GM23338 (cell line): ENCODE measurements around the gene EFCAB9. TPM values are rescaled to one million over a fixed set of nuclear protein-coding genes. Genes with fewer than 3 reads are reported as not detected.

Source experiments
- ATAC-seq: fragments of 200-7000 bp; cut with Tn5 transposase; 3 replicates; pipeline ENCODE4 v1.9.1; 2020
- DNase-seq: peaks from one replicate; pipeline ENCODE4 v3.0.0-alpha.2; 2015; ENCODE audit warnings: low spot score
- H2AFZ ChIP-seq: fragments of 200-600 bp; sonication (generic); 2 replicates; pipeline ENCODE4 v1.8.0; 2016; ENCODE audit warnings: antibody characterized with exemption, mild to moderate bottlenecking, moderate library complexity
- H3F3A ChIP-seq: fragments of 200-600 bp; sonication (generic); replicated peaks from 2 replicates; pipeline ENCODE4 v1.8.0; 2017; ENCODE audit warnings: antibody characterized with exemption, mixed run types, low read depth
- H3K27ac ChIP-seq: fragments of 200-600 bp; sonication (generic); 2 replicates; pipeline ENCODE4 v1.6.1; 2016; ENCODE audit warnings: low read depth
- H3K27me3 ChIP-seq: fragments of 200-600 bp; sonication (generic); 2 replicates; pipeline ENCODE4 v1.8.0; 2016; ENCODE audit warnings: mild to moderate bottlenecking, mixed run types, moderate library complexity; ENCODE audit not compliant: insufficient read depth
- H3K36me3 ChIP-seq: fragments of 200-600 bp; sonication (generic); 2 replicates; pipeline ENCODE4 v1.8.0; 2016; ENCODE audit warnings: mild to moderate bottlenecking; ENCODE audit not compliant: insufficient read depth
- H3K4me1 ChIP-seq: fragments of 200-600 bp; sonication (generic); 2 replicates; pipeline ENCODE4 v1.8.0; 2016; ENCODE audit warnings: mild to moderate bottlenecking, moderate library complexity; ENCODE audit not compliant: insufficient read depth
- H3K4me2 ChIP-seq: fragments of 200-600 bp; sonication (generic); 2 replicates; pipeline ENCODE4 v1.7.1; 2017; ENCODE audit warnings: mixed run types
- H3K4me3 ChIP-seq: fragments of 200-600 bp; sonication (generic); 2 replicates; pipeline ENCODE4 v1.6.1; 2016; ENCODE audit warnings: mixed run types
- H3K79me2 ChIP-seq: fragments of 200-600 bp; sonication (generic); replicated peaks from 2 replicates; pipeline ENCODE4 v1.8.0; 2017; ENCODE audit warnings: mild to moderate bottlenecking; ENCODE audit not compliant: insufficient read depth
- H3K9me2 ChIP-seq: fragments of 200-600 bp; sonication (generic); 2 replicates; pipeline ENCODE4 v1.8.0; 2017; ENCODE audit not compliant: insufficient read depth
- H4K20me1 ChIP-seq: fragments of 200-600 bp; sonication (generic); replicated peaks from 2 replicates; pipeline ENCODE4 v1.8.0; 2017; ENCODE audit warnings: mild to moderate bottlenecking; ENCODE audit not compliant: insufficient read depth
- H3K27ac Mint-ChIP-seq: 2 replicates; pipeline ENCODE4 v1.8.0; 2020; ENCODE audit warnings: inconsistent platforms, mild to moderate bottlenecking, moderate library complexity, mixed read lengths
- H3K27me3 Mint-ChIP-seq: 3 replicates; pipeline ENCODE4 v1.8.0; 2022; ENCODE audit warnings: low read depth, mild to moderate bottlenecking, moderate library complexity, mixed read lengths, inconsistent platforms; ENCODE audit not compliant: insufficient read depth, poor library complexity
- H3K36me3 Mint-ChIP-seq: 3 replicates; pipeline ENCODE4 v1.8.0; 2021; ENCODE audit warnings: low read depth, mild to moderate bottlenecking, inconsistent platforms, moderate library complexity, mixed read lengths
- H3K4me1 Mint-ChIP-seq: 3 replicates; pipeline ENCODE4 v1.8.0; 2020; ENCODE audit warnings: mild to moderate bottlenecking, inconsistent platforms, mixed read lengths
- H3K4me3 Mint-ChIP-seq: 3 replicates; pipeline ENCODE4 v1.8.0; 2021; ENCODE audit warnings: moderate library complexity, mild to moderate bottlenecking, inconsistent platforms, mixed read lengths
- H3K9me3 Mint-ChIP-seq: 3 replicates; pipeline ENCODE4 v1.8.0; 2020; ENCODE audit warnings: moderate library complexity, mild to moderate bottlenecking, inconsistent platforms, mixed read lengths
- CREB1 ChIP-seq: fragments of 250-450 bp; sonication (Bioruptor Pico); IDR thresholded peaks from 2 replicates; pipeline ENCODE4 v1.5.0; 2020; ENCODE audit warnings: low read depth, mild to moderate bottlenecking, moderate library complexity
- CTCF ChIP-seq, 2 experiments: fragments of 200-600 bp in 1 of 2; sonication (generic) in 1 of 2; conservative IDR thresholded peaks; 2 replicates each; pipeline versions ENCODE4 v1.5.1 to v1.6.1; 2016 to 2017; ENCODE audit warnings: antibody characterized with exemption in 2 of 2, low read depth in 2 of 2, mild to moderate bottlenecking in 2 of 2, moderate library complexity in 1 of 2
- ETS1 ChIP-seq: IDR thresholded peaks from 2 replicates; pipeline ENCODE4 v1.6.1; 2016; ENCODE audit warnings: antibody characterized with exemption
- EZH2phosphoT487 ChIP-seq: fragments of 200-600 bp; sonication (generic); IDR thresholded peaks from one replicate; pipeline ENCODE4 v1.8.1; 2018; ENCODE audit warnings: antibody characterized with exemption; ENCODE audit not compliant: unreplicated experiment
- JUNB ChIP-seq: IDR thresholded peaks from one replicate; pipeline ENCODE4 v1.6.1; 2016; ENCODE audit warnings: antibody characterized with exemption; ENCODE audit not compliant: unreplicated experiment
- POLR2AphosphoS5 ChIP-seq: IDR thresholded peaks from 2 replicates; pipeline ENCODE4 v1.6.1; 2016; ENCODE audit warnings: antibody characterized with exemption, low read depth
- ZNF114 ChIP-seq: fragments of 250-450 bp; sonication (Bioruptor Pico); IDR thresholded peaks from 2 replicates; pipeline ENCODE4 v1.5.0; 2020; ENCODE audit warnings: mild to moderate bottlenecking, moderate library complexity
- ZNF331 ChIP-seq: fragments of 250-450 bp; sonication (Bioruptor Pico); IDR thresholded peaks from 2 replicates; pipeline ENCODE4 v1.5.0; 2020; ENCODE audit warnings: low read depth, mild to moderate bottlenecking, moderate library complexity
- ZNF462 ChIP-seq: fragments of 250-450 bp; sonication (Bioruptor Pico); IDR thresholded peaks from 2 replicates; pipeline ENCODE4 v1.5.0; 2020; ENCODE audit warnings: mild to moderate bottlenecking, moderate library complexity
- polyA plus RNA-seq: library from polyadenylated mRNA; unstranded; fragments of >200 nt; fragmentation: Nextera tagmentation; extraction: Ambion mirVana; gene quantifications from 2 replicates; pipeline ENCODE4 v1.2.1, GENCODE V29; 2016
- total RNA-seq: library from RNA; depleted of rRNA; stranded (reverse); fragments of >200 nt; shearing (Covaris generic); gene quantifications from 2 replicates; pipeline ENCODE4 v1.2.3, GENCODE V29; 2014

The EFCAB9 gene
- total and polyA plus RNA-seq, 2 experiments from 2014 or later, result not detected

- no peak for TF ChIP-seq EZH2phosphoT487
- no peak for TF ChIP-seq CTCF (conservative IDR thresholded peaks at IDR 0.05; ENCODE audit: low read depth in 2 of 2)
- no peak for TF ChIP-seq ZNF114
- TF ChIP-seq ZNF331 (CRISPR knock-in tag), result no peak
Measured at GRCh38 chr5:172173564-172174153, 20.3 kb upstream of the EFCAB9 start (continued).

GRCh38 chr5:172175263-172175719, 18.7 kb upstream of the EFCAB9 start:
- peak overlapping the region; percentile 16; the same call in 1 of the 3 replicates for H3K4me3 Mint-ChIP-seq
- no peaks in the 10 kb centered on the region for H3K9me3 Mint-ChIP-seq

More at GRCh38 chr5:172175263-172175719, 18.7 kb upstream of the EFCAB9 start:
- no peaks in the 10 kb centered on the region for H3K27me3 ChIP-seq
- ATAC-seq (no peak), DNase-seq (no peak)
- TF ChIP-seq CREB1 (CRISPR knock-in tag) (no peak), ETS1 (no peak), CTCF (conservative IDR thresholded peaks at IDR 0.05; ENCODE audit: low read depth in 2 of 2) (no peak), ZNF462 (CRISPR knock-in tag) (no peak), JUNB (no peak), EZH2phosphoT487 (no peak), POLR2AphosphoS5 (no peak), ZNF114 (no peak)
- peaks cover 18% of the 10 kb centered on the region for H3K79me2 ChIP-seq
- no peak overlapping the region for H3K27ac Mint-ChIP-seq
- peaks cover 36% of the 10 kb centered on the region for H3K4me1 Mint-ChIP-seq
- no peak overlapping the region for H3K27ac ChIP-seq
- no peak overlapping the region for H3K4me3 ChIP-seq
- 0 out of 2 replicates have a peak, but pooled peaks cover 8% of the 10 kb centered on the region for H3F3A ChIP-seq
- no peak overlapping the region for H2AFZ ChIP-seq
- H3K4me2 ChIP-seq, result no peak overlapping the region
- no peaks in the 10 kb centered on the region for H3K36me3 Mint-ChIP-seq
- H3K4me1 ChIP-seq, result peaks cover 23% of the 10 kb centered on the region
- H3K9me2 ChIP-seq, result no peaks in the 10 kb centered on the region
- H3K36me3 ChIP-seq, result no peaks in the 10 kb centered on the region
- H4K20me1 ChIP-seq, result peaks cover 16% of the 10 kb centered on the region
- peaks cover 9% of the 10 kb centered on the region for H3K27me3 Mint-ChIP-seq
